T-helper 2 cell (primary cell): ENCODE data around the gene NSD1.

Experiments
- DNase-seq, 5 experiments: peaks; one replicate each; pipeline versions ENCODE4 v3.0.0 to v3.0.0-alpha.2; 2012 to 2022

NSD1 gene

GRCh38 chr5:177310332-177310731 is 176.8 kb downstream of the NSD1 start:
- no peak for DNase-seq

DNA sequence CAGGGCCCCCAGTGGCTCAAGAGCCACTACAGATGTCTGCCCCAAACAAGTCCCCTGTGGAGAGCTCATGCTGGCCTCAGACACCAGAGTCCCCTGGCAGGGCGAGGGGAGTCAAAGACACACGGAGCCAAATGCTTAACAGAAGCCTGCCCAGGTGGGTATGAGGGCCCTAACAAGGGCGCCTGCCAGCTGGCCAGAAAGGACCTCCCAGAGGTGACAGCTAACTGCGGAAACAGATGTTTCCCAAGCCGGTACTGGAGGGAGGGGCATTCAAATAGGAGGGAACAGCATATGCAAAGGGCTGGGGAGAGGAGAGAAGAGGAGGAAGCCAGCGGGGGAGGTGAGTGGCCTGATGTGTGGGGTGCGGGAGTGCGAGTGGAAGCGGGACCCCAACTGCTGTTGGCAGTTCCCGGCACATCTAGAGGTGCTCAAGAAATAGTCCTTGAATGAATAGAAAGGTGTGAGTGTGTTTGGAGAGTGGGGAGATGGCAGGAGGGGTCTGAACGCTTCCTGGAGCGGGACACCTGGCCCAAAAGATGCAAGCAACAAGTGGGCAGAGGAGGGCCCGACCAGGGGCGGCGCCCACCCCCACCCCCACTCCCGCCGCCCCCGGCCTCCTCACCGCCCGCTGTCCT is 177.3 kb downstream of the NSD1 start:
- DNase-seq = peak in 1 of 5 experiments; percentile 57

DNA sequence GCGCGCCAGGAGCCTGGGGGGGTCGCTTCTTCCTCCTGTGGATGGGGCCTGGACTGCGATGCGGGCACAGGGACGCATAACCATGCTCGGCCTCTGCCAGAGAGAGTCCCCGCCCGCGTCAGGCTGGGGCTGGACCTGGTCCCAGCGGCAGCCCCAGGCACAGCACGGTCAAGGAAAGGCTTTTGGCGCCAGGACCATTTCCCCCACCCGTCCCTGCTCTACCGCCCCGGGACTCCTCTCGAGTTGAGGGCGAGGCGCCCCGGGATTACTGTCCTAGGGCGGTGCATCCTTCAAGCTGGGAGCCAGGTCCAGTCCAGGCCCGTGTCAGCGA is 177.8 kb downstream of the NSD1 start:
- DNase-seq = no peak

- DNase-seq = peak; percentile 89 to 98 (median 94)
Measured at GRCh38 chr5:177311723-177312648, 178.4 kb downstream of the NSD1 start, which contains the start of gene MXD3. Gene MXD3, minus strand, starts transcription at chr5:177311898. Its CDS starts 68 bp downstream, at chr5:177311830.

- peak in 1 of 5 experiments; percentile 75 for DNase-seq
Measured at GRCh38 chr5:177312649-177313181, 179.1 kb downstream of the NSD1 start.

DNA sequence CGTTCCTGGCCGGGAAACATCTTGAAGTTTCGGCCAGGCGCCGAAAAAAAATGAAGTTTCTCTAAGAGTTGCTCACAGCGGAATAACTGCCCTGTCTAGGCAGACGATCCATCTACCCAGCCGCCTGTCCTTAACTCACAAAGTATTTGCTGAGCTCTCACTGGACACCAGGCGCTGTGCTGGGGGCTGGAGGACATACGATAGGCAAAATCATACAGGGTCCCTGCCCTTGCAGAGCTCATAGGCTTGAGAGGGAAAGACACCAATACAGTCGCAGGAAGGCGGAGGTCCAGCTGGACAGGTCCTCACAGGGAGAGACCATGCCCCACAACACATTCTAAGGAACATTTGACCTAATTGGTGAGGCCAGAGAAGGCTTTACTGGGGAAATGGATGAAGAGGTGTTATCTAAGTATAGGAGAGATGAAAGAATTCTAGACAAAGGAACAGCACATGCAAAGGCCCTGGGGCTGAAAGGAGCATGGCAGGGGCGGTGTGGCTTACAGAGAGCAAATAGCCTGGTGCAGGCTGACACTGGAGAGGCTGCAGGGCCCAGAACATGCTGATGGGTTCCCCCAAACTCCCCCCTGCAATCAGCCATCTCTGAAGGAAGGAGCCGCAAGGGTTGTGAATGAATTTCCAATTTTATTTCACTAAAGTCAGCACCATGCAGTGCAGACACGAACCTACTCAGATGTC is 180.1 kb downstream of the NSD1 start:
- DNase-seq = no peak

DNA sequence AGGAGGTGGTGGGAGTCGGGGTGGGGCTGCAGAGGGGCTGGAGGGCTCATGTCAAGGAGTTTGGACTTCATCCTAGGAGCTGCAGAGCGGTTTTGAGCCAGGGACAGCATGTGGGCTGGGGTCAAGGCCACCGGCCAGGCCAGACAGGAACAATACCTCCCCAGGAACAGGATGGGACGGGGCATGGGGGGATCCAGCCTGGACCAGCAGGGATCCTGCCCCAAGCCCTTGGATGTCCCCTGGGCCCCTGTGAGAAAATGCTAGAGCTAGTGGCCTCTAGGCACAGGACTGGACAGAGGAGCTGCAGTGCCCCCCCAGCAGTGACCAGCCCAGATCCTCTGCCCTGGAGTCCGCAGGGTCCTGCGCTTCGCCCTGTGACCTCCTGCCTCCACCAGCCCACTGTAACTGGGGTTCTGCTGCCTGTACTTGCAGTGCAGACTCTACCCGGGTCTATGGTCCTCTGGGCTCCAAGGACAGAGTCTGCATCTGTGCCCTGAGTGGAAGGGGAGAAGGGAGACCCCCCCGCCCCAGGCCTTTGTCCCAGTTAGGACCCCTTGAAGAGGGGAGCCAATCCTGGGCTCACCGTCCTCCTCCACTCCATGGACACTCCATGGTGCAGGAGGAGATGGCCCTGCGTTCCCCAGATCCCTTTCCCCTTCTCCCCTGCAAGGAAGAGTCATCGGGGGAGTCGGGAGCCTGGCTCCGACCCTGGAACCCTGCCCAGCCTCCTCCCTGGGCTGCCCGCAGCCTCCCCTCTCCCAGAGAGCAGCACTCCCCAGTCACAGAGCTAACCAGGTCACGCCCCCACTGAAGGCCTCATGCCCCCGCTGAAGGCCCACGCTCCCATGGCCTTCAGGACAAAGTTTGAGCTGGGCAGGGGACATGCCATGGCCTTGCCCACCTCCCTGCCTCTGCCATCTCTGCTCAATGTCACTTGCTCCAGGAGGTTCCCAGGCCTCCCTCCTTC is 181.1 kb downstream of the NSD1 start:
- no peak for DNase-seq

DNA sequence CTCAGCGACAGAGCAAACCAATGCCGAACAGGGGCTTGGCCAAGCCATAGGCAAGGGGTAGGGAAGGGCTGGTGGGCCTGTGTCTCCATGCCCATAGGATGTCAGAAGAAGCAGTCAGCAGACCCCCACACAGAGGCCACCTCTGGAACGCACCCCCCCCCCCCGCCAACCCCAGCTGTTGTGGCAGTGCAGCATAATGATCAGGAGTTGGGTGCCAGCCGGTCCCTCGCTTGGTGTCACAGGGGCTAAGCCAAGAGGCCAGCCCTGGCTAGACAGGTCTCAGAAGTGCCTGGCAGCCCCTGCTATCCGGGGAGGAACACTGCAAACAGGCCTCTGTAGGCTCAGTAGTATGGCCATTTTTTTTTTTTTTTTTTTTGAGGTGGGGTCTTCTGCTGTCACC is 181.8 kb downstream of the NSD1 start:
- DNase-seq = no peak

DNA sequence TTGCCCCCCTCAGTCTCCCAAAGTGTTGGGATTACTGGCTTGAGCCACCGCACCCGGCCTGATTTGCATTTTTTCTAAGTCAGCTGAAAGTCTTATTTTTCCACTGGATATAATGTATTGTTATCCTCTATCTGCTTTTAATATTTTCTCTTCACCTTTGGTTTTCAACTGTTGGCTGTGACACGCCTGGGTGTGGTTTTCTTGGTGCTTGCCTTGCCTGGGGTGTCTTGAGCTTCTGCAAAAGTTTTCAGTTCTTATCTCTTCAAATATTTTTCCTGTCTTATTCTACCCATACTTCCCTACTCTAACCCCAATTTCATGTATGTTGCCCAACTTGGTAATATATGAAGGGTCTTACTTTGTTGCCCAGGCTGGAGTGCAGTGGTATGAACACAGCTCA is 182.4 kb downstream of the NSD1 start:
- no peak for DNase-seq

DNA sequence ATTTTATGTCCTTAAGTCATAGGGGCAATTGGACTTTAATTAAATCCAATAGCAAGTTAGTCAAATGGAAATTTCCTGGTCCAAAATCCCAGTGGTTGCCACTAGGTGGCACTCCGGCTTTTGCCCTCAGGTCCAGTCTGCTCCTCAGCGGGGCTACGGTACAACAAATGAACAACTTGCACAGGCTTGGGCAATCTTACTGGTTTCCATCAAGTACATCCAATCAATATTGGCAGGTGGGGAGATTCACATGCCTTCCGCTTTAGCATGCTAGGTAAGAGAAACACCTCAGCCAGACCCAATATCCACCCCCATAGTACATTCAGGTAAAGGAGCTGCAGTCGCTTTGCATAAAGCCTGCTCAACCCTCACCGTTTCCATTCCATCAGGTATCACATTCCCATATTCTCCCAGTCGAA is 184.4 kb downstream of the NSD1 start:
- peak in 4 of 5 experiments; percentile 48 to 77 (median 60) for DNase-seq

DNA sequence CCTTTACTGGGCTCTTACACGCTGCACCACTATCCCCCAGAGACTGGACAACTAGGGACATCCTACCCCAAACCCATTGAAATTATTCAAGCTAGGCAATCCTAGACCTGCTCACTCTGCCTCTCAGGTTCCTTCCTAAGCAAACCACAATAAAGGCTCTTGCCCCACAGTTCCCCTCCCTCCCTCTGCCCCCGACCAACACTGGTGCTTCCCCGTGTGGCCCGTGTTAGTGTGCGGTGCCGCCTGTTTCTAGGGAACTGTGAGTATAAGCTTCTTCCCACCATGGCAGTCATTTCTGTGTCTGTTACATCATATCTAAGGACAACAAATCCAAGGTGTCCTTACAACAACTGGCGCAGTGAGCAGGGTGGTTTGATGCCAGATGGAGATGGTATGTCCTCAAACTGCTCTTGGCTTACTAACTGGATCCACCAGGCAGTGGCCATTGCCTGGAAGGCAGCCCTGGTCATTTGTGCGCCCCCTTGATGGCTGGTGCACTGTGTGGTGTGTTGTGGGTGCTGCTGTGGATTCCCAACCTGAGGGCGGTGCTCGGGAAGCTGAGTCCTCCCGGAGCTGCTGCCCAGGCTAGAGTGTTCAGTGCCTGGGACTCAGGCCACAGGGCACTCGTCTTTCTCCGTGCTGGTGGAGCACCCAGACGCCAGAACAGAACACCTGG is 186.5 kb downstream of the NSD1 start:
- no peak for DNase-seq

GRCh38 chr5:177320879-177321278 is 187.3 kb downstream of the NSD1 start:
- DNase-seq = no peak

- no peak for DNase-seq
Measured at GRCh38 chr5:177325868-177326381, 192.4 kb downstream of the NSD1 start.

- DNase-seq = no peak
Measured at GRCh38 chr5:177327539-177328522, 194.3 kb downstream of the NSD1 start.

GRCh38 chr5:177328545-177329231 is 195.1 kb downstream of the NSD1 start:
- DNase-seq = no peak

DNA sequence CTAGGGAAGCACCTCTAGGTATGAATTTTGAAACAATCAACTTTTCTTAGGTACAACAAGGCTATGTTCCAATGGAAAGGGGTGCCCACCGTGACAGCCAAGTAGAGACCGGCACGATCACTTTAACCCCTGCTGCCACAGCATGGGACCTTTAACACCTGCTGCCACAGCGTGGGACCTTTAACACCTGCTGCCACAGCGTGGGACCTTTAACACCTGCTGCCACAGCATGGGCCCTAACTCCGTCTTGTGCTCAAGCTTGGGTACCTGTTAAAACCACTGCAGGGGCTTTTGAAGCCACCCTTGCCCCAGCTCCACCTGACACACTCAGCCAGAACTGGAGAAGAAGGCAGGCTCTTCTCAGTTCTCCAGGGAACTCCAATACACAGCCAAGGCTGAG is 196.3 kb downstream of the NSD1 start:
- no peak for DNase-seq

GRCh38 chr5:177330991-177331842 is 197.6 kb downstream of the NSD1 start:
- no peak for DNase-seq
